GM18520 (cell line): Measurements from ENCODE around the gene KLF9.
"Not testable (repeated sequence)": the region's sequence is repeated elsewhere in the genome, so short reads cannot be mapped to it uniquely, and the experiment has no call there.

ENCODE experiments used
- ATAC-seq: cut with Tn5 transposase; IDR thresholded peaks from one replicate; pipeline ENCODE4 v1.9.1; 2021; ENCODE audit not compliant: unreplicated experiment

The KLF9 gene

DNA sequence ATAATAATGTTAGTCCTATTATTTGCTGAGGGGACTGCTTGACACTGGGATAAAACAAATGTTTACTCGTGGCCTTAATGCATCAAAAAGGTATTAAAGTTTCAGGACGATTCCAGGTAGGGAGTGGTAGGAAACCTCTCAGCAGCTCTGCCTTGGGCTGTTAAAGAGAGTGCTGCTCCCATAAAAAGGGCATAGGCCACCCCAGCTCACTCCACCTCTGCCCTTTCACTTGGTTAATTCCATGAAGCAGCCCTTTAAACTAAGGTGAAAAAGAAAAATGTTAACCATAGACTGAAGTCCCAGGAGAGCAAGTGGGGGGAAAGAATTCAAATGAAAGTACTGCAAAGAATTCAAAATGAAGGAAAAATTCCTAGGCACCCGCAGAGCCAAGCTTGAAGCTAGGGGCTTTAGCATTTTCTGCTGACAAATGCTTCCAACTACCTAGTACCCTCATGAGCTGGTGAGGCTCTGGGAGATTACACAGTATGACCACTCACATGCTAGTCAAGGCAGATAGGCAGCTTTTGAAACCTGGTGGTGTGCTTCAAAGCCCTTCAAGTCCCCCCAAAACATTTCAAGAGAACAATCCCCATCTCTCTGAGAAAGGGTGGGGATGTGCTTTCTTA, 8.5 kb downstream of the KLF9 start:
- peak; percentile 13 for ATAC-seq

DNA sequence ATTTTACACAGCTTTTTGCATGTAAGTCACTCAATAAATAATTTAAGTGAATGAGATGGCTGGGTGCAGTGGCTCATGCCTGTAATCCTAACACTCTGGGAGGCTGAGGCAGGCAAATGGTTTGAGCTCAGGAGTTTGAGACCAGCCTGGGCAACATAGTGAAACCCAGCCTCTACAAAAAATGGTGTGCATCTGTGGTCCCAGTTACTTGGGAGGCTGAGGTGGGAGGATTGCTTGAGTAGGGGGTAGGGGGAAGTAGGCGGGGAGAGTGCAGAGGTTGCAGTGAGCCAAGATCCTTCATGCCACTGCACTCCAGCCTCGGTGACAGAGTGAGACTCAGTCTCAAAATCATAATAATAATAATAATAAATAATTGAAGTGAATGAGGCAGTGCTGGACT, 10.2 kb downstream of the KLF9 start:
- no peak for ATAC-seq

DNA sequence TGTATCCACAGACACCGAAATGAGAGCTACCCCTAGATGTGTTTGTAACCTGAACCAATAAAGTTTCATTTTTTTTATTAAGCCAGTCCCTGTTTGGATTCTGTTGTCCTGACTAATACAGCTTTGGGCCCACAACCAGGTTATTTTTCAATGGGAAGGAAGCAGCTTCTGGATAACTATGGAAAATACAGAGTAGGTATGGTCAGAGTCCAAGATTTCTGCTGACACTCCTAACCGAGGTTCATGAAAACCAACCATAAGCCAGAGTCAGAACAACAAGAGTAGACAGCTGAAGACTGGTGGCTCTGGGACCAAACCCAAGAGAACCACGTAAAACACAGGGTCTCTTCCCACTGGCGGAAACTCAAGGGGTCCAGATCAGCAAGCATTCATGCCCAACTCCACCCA, 10.8 kb downstream of the KLF9 start:
- ATAC-seq = no peak

DNA sequence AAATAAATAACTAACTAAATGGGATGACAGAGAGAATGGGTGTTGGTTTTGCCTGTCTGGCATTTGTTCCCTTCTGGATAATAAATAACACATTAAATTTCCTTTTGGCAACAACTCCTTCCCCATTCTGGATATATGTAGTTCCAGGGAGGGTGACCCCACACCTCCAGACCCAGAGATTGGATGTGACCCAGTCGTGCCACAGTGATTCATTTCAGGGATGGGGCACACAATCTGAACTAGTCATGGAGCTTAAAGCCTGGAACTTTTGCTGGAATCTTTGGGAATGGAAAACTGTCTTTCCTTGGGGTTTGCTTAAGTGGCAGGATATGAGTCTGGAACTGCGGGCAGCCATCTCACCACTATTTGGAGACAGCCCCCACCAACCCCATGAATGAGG, 11.3 kb downstream of the KLF9 start:
- ATAC-seq = no peak

DNA sequence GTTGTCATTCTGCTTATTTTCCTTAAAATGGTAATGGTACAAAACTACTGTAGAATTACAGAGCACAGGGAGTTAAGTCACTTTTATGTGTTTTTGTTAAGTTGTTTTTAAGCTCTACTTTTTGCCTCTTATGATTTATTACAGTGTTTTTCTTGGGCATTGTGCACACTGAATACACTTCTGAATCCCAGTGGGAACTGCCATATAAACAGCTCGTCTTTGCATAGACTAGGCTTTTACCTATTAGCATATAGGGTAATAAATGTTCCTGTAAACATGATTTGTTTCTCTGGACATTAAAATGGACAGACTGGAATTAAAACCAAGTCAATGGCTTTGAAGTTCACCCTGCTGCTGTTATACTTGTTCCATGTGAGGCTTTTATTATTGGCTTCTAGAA, 12.2 kb downstream of the KLF9 start:
- no peak for ATAC-seq

DNA sequence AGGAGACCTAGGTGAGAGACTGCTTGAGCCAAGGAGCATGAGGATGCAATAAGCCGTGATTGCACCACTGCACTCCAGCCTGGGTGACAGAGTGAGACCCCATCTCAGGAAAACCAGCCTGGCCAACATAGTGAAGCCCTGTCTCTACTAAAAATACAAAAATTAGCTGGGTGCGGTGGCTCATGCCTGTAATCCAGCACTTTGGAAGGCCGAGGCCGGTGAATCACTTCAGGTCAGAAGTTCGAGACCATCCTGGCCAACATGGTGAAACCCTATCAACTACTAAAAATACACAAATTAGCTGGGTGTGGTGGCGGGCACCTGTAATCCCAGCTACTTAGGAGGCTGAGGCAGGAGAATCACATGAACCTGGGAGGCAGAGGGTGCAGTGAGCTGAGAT, 13.2 kb downstream of the KLF9 start:
- not testable (repeated sequence) for ATAC-seq

DNA sequence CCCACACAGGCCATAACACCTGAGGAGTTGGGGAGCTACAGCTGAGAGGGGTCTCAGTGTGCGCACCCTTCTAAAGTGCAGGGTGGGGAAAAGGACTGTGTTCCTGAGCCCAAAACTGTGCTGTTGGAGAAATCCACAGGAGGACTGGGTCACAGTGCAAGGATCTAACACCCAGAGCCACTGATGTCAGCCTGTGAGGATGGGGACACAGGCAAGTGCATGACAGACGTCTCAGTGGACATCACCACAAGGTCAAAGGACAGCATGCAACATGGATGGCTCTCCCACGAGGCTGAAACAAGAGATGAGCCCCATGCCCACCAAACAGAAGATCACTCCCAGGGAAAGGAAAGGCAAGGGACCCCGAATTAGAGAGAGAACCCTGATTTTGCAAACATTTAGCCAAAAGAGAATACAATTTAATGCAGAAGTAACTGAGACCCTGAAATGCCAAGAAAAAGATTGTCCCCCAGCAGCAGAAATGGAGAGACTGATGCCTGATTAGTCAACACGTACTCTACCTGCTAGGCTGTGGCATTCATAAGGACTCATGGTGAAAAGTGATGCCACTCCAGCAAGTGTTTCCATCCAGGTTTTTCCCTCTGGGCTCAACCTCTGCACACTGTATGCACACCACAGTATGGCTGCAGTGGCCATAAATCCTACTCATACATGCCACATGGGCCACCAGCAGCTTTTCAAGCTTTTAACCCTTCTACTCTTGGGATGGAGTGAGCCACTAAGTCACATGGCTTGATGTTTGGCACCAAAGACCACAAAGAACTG, 14.2 kb downstream of the KLF9 start:
- no peak for ATAC-seq

DNA sequence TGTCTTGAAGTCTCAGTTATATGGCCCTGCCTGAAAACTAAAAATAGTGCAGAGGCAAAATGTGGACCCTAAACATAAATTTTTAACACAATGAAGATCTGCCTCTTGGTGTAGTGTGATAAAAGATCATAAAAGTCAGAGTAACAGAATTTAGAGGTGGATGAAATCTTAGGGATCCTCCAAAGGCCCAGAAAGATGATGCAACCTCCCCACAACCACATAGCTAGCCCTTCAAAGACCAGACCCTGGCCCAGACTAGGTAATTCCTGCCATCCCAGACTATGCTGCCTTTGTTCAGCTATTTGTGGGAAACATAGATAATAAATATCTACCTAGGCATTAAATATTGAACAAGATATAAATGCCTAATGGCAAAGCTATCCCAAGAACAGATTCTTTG, 15.3 kb downstream of the KLF9 start:
- ATAC-seq = no peak

DNA sequence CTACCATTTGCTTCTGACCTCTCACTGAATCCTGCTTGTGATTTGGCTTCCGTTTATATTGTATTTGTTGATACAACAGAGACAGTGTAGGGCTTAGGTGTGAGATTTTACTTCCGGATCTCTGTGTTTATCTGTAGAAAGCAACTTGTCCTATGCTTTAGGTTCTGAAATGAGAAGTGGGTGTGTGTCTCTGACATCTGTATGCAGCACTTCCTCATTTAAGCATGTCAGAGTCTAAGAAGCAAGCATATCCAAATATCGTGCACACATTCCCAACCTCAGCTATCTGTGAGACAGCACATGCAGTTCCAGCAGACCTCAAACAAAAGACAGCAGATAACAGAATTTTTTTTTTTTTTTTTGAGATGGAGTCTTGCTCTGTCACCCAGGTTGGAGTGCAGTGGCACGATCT, 16.3 kb downstream of the KLF9 start:
- peak; percentile 100 for ATAC-seq

DNA sequence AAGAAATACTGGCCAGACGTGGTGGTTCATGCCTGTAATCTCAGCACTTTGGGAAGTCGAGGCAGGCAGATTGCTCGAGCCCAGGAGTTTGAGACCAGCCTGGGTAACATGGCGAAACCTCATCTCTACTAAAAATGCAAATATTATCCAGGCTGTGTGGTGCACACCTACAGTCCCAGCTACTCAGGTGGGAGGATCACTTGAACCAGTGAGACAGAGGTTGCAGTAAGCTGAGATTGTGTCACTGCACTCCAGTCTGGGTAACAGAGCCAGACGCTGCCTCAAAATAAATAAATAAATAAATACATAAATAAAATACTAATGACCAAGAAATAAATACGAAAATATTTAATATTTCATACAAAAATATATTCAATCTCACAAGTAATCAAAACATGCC, 18.8 kb downstream of the KLF9 start:
- no peak for ATAC-seq

DNA sequence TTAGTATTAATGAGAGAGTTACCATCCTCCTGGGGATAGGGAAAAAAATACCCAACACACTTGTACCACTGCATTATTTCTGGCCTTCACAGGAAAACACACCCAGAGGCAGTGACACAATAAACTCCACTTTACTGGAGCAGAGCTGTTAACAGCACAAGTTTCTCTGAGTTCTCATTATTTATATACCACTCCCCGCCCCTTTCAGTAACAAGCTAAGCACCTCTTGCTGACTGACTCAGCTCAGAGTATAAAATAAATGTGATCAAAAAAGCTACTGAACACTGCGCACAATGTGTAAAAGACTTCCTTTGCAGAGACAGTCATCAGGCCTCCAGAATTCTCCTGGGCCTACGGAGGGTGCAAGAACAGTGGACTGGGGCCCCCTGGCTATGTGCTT, 21.6 kb downstream of the KLF9 start:
- ATAC-seq = no peak

DNA sequence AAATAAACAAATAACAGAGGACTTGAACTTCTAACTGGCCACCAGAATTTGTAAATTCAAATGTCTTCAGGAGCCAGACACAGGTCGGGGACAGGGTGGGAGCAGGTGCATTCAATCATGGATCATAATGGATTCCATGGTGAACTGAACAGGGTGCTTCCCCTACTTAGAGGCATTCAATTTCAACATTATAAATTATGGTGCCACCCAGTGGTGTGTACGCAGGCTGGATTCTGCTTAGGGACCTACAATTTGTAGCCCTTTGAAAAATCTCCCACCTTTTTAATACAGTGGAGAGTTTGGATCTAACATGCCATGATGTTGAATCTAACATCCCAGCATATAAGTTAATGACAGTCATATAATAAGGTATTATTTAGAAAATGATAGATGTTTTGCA, 22.3 kb downstream of the KLF9 start:
- ATAC-seq = no peak

DNA sequence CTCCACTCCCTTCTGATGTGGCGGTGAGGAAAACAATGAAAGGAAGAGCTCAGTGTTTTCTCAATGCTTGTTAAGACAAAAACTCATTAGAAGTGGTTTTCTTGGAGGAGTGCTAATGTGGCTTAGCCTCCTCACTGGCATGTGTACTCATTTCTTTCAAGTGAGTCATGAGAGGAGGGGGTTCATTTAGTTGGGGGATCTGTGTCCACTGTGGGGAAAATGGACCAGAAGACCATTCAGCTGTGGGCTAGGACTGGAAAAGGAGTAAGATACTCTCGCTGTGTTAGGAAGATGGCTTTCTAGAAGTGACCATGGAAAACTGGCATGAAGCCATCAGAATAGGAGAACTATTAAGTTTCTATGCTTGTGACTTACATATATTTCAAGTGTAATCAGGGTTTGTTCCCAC, 23.5 kb downstream of the KLF9 start:
- no peak for ATAC-seq

DNA sequence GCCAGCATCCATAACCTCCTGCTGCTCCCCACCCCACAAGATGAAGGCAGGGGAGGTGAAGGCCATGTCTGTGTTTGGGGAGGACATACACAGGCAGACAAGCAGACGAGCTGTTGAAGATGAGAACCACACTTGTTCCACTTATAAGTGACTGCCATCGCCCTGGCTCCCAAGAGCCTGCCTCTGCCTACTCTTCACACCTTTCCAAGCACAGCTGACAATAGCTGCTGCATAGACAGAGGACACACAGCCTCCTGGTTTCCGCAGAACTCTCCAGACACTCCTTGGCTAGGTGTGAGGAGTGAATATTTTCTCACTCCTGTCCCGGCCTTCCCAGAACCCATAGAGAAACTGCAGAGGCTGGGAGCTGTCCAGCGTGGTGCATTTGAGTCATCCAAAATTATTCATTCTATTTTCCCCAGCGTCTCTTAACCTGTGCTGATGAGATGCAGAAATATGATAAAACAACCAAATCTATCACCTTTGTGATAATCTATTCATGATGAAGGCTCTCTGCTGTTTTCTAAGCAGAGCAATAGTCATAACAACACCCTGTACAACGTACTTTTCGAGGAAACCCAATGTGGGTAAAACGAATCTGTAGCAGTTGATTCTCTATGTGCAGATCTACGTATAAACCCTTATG, 24.7 kb downstream of the KLF9 start:
- no peak for ATAC-seq

DNA sequence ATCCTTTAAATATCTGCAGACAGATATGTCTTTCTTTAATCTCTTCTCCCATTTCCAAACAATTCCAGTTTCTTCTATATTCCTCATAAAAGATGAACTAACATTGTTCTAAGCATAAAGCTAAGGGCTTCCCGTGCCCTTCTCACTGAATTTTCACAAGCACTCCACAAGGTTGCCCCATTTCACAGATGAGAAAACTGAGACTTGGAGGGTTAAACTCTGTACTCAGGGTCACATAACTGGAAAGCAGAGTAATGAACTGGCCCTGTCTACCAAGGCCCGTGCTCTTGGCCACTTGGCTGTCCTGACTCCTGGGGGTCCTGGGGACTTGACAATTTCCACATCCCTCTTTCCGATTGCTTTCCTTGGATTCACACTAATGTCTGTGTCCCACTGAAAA, 25.3 kb downstream of the KLF9 start:
- no peak for ATAC-seq

DNA sequence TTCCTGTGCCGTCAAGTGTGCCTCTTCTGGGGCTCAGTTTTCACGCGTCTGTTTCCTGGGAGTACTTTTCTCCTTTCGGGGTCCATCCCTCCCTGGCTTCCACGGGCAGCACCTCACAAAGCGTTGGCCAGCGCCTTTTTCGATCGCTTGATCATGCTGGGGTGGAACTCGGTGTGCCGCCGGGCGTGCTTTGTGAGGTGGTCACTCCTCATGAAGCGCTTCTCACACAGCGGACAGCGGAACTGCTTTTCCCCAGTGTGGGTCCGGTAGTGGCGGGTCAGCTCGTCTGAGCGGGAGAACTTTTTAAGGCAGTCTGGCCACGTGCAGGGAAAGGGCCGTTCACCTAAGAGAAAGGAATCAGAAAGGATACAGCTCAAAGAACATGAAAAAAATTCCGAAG, 26.8 kb downstream of the KLF9 start:
- ATAC-seq = no peak

DNA sequence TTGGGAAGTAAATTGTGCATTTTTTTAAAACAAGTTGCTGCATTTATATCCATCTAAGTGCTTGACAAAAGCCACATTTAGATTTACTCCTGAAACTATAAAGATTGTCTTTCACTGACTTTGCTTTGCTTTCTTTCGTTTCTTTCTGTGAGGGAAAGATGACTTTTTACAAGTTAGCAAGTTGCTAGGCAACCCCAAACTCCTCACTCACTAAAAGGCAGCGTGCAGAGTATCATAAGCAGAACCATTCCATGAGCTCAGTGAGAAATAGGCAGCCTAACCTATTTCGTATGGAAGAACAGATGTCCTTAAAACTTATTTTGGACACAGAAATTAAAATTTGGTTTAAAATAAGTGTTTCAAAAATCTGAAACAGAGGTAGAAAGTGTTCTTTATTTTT, 29.0 kb downstream of the KLF9 start:
- ATAC-seq = no peak

DNA sequence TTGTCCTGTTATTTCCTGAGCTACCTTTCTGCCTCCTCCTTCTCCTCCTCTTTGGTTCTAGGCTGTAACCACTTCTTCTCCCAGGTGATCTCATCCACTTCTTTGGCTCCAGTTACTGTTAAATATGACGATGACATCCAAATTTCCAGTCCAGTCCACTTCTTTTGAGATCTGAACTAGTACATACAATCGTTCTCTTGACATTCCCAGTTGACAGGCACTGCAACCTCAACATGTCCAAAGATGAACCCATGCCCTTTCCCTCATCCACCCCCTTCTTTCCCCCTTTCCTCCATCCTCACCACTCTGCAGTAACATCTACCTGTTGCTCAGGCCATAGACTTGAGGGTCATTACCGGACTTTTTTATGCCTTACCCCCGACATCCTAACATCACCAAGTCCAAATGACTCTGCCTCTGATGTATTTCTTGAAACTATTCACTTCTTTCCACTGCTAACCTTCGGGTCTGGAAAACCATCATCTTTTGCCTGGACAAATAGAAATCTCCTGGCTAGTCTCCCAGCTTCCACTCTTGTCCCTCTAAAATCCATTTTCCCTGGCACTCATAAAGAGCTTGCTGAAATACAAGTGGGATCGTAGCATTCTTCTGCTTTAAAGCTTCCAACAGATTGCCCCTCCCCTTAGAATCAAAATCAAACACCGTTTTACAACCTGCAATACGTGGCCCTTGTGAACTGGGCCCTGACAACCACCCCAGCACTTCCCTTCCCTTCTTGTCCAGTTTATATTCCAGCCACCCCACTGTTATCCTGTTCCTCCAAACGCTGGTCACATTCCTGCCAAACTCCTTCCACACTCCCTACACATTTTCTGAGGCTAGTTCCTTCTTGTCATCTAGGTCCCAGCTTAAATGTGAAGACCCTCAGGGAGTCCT, 31.5 kb downstream of the KLF9 start:
- ATAC-seq = no peak

DNA sequence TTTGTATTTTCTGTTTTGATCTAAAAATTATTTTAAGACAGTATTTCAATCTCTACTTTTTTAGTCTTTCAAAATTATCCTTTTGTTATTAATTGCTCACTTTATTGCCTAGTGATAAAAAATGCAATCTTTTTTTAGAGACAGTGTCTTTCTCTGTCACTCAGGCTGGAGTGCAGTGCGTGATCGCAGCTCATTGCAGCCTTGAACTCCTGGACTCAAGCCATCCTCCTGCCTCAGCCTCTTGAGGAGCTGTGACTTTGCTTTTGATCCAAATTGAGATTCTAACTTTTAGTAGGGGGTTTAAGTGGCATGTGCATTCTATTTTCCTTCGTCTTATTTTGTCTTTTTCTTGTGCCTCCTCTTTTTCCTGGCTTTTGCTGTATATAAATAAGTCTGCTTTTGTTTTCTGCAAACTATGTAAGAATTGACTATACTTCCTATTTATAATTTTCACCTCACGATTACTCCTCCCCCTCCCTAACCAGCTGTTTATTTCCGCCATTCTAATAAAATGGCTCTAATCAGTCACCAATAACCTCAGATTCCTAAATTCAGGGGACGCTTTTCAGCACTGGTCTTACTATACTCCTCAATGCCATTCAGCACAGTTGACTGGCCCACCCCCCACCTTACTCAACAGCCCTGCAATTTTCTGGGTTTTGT, 32.3 kb downstream of the KLF9 start:
- no peak for ATAC-seq

DNA sequence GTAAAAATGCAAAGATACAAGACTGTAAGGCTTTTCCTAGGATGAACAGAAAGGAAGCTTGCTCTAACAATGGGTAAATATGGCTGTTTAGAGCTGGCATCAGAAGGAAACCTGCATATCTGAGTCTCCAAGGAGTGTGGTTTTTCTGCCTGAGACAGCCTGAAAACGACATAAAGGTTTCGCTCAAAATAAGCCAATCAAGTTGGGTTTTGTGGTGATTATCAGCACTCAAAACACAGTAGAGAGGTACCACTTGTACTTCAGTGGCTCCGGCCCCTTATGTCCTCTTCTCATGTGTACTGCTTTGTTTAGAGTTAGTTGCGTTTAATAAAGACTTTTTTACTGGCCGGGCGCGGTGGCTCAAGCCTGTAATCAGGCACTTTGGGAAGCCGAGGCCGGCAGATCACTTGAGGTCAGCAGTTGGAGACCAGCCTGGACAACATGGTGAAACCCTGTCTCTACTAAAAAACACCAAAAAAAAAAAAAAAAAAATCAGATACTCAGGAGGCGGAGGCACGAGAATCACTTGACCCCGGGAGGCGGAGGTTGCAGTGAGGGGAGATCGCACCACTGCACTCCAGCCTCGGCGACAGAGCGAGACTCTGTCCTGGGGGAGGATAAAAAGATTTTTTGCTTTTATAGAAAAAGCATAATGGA, 39.4 kb downstream of the KLF9 start:
- no peak for ATAC-seq
